Measurements from ENCODE around the gene FCGR3A.
"Not testable (repeated sequence)": the region's sequence is repeated elsewhere in the genome, so short reads cannot be mapped to it uniquely, and the experiment has no call there.

The FCGR3A gene

GRCh38 chr1:161556143-161556542 is 6.5 kb upstream of the FCGR3A start:
- DNase-seq, result not testable (repeated sequence)

- DNase-seq, result not testable (repeated sequence)
These were observed 5.3 kb upstream of the FCGR3A start for GRCh38 chr1:161554815-161555417.

- DNase-seq, result not testable (repeated sequence)
These were observed 4.7 kb upstream of the FCGR3A start for GRCh38 chr1:161554340-161554739.

GRCh38 chr1:161553631-161554030 is 4.0 kb upstream of the FCGR3A start:
- not testable (repeated sequence) for DNase-seq

GRCh38 chr1:161550942-161551341 is 1.3 kb upstream of the FCGR3A start:
- DNase-seq, result not testable (repeated sequence)

GRCh38 chr1:161548749-161549406 is 740 bp downstream of the FCGR3A start:
- not testable (repeated sequence) for DNase-seq

GRCh38 chr1:161547995-161548741 is 1.4 kb downstream of the FCGR3A start:
- not testable (repeated sequence) for DNase-seq

- DNase-seq, result not testable (repeated sequence)
These were observed 4.5 kb downstream of the FCGR3A start for GRCh38 chr1:161545005-161545731.

- DNase-seq, result not testable (repeated sequence)
These were observed 6.5 kb downstream of the FCGR3A start for GRCh38 chr1:161543125-161543524.

- peak; percentile 34 for DNase-seq
These were observed 7.5 kb downstream of the FCGR3A start for GRCh38 chr1:161542091-161542559.

- not testable (repeated sequence) for DNase-seq
These were observed 9.1 kb downstream of the FCGR3A start for GRCh38 chr1:161540570-161540960.

- peak; percentile 73 for DNase-seq
These were observed 9.7 kb downstream of the FCGR3A start for GRCh38 chr1:161539731-161540569.

GRCh38 chr1:161538925-161539479 is 10.6 kb downstream of the FCGR3A start:
- DNase-seq, result not testable (repeated sequence)

- not testable (repeated sequence) for DNase-seq
These were observed 12.4 kb downstream of the FCGR3A start for GRCh38 chr1:161537068-161537669.

GRCh38 chr1:161532644-161533567 is 16.7 kb downstream of the FCGR3A start:
- DNase-seq, result not testable (repeated sequence)

GRCh38 chr1:161531986-161532643 is 17.5 kb downstream of the FCGR3A start:
- DNase-seq, result no peak

GRCh38 chr1:161530671-161531641 is 18.7 kb downstream of the FCGR3A start:
- peak; percentile 83 for DNase-seq

- DNase-seq, result peak; percentile 41
These were observed 19.5 kb downstream of the FCGR3A start for GRCh38 chr1:161530158-161530557.
